Heart left ventricle (tissue), 16 donors: ENCODE data around the gene EML6. TPM values are rescaled to one million over a fixed set of nuclear protein-coding genes. Genes with fewer than 3 reads are reported as not detected.

Experiments
- ATAC-seq, 4 donors: fragments of 200-7000 bp; cut with Tn5 transposase; one replicate each; pipeline ENCODE4 v1.9.1; 2020 to 2022; ENCODE audit warnings: moderate library complexity in 4 of 4, mild to moderate bottlenecking in 3 of 4, moderate number of reproducible peaks in 1 of 4
- DNase-seq, 5 donors: peaks; one replicate each; pipeline ENCODE4 v3.0.0-alpha.2; 2020
- H3K27ac ChIP-seq, 12 donors: fragments of 200-600 bp; sonication (generic) in 4 of 12; one replicate each; pipeline versions ENCODE4 v1.5.0 to v1.8.0; 2016 to 2022; ENCODE audit warnings: mild to moderate bottlenecking in 2 of 12
- H3K27me3 ChIP-seq, 9 donors: fragments of 200-600 bp; sonication (generic) in 2 of 9; one replicate each; pipeline versions ENCODE4 v1.5.1 to v1.8.0; 2016 to 2022; ENCODE audit warnings: mild to moderate bottlenecking in 3 of 9
- H3K36me3 ChIP-seq, 9 donors: fragments of 200-600 bp; sonication (generic) in 2 of 9; one replicate each; pipeline versions ENCODE4 v1.5.0 to v1.8.0; 2018 to 2022; ENCODE audit warnings: mild to moderate bottlenecking in 2 of 9
- H3K4me1 ChIP-seq, 12 donors: fragments of 200-600 bp; sonication (generic) in 4 of 12; one replicate each; pipeline versions ENCODE4 v1.5.0 to v1.8.0; 2016 to 2022; ENCODE audit warnings: mild to moderate bottlenecking in 3 of 12
- H3K4me3 ChIP-seq, 12 donors: fragments of 200-600 bp; sonication (generic) in 4 of 12; one replicate each; pipeline versions ENCODE4 v1.5.0 to v1.8.0; 2017 to 2022; ENCODE audit warnings: mild to moderate bottlenecking in 9 of 12, moderate library complexity in 4 of 12
- H3K9me3 ChIP-seq, 12 donors: fragments of 200-600 bp; sonication (generic) in 4 of 12; one replicate each; pipeline versions ENCODE4 v1.5.0 to v1.8.0; 2016 to 2022; ENCODE audit warnings: mild to moderate bottlenecking in 1 of 12
- CTCF ChIP-seq, 12 donors: fragments of 200-600 bp; sonication (generic) in 4 of 12; IDR thresholded peaks; one replicate each; pipeline versions ENCODE4 v1.5.0 to v1.8.0; 2018 to 2022; ENCODE audit warnings: antibody characterized with exemption in 12 of 12, mild to moderate bottlenecking in 5 of 12
- POLR2A ChIP-seq, 2 donors: fragments of 450-650 bp; IDR thresholded peaks; one replicate each; pipeline ENCODE4 v1.6.1; 2017; ENCODE audit warnings: antibody characterized with exemption in 2 of 2, mild to moderate bottlenecking in 2 of 2, moderate library complexity in 2 of 2
- WGBS, 4 donors: extraction: QIAGEN DNeasy Blood & Tissue Kit in 2 of 4; methylation state at CpG; one replicate each; pipeline versions ENCODE4 v1.1.5 to v1.1.7; 2013 to 2018; 5-methylcytosine and 5-hydroxymethylcytosine counted together
- intact Hi-C, 10 donors: fragments of 100-400 bp; cut with DNase I; formaldehyde crosslinking; loops; one replicate each; pipeline versions ENCODE4 v1.11.1 to v1.14.2; 2022
- polyA plus RNA-seq, 2 donors: library from polyadenylated mRNA; stranded (reverse); fragments of 200-250 nt; gene quantifications; one replicate each; pipeline ENCODE4 v1.2.3, GENCODE V29; 2013
- total RNA-seq, 9 donors: library from RNA; depleted of rRNA in 2 of 9; stranded (reverse); fragments of >200 nt in 2 of 9; fragmentation: NEBNext Ultra II Directional in 3 of 9; extraction: Animal tissue kit (Norgen Biotek cat#: 25700) in 3 of 9; gene quantifications; one replicate each; pipeline versions ENCODE4 v1.1.0 to v1.2.4, GENCODE V29; 2016 to 2023
- donor health status: ischemic (EF 13 %, LVEDD 7.1; RV severe dilation, severe dysfunction).
- donor health status: healthy with polysubstance abuse.
- donor health status: DM: no; HTN: yes; CAD: no.
- donor health status: DM: no; HTN: no; CAD: no.
- donor health status: ischemic (EF 25% LVEDD 6.9; RV normal size, moderate dysfunction).
- donor health status: ischemic (EF 25% LVEDD 5.7; RV mildly dilated, moderate dysfunction).
- donor health status: healthy.
- donor health status: DM: yes; HTN: yes; CAD: no.
- donor health status: ischemic (EF 35%, LVEDD 5.7; RV mildly dilated, moderate dysfunction).
- donor health status: nonischemic (EF 11% LVEDD 7.7; RV severe dilation, severe dysfunction).
- donor health status: DM: yes; HTN: yes; CAD: no.
- donor health status: PGD.
- donor health status: ischemic (EF 29% LVEDD 5.4; RV normal size, mild dysfunction).
- donor health status: nonischemic (EF 23%, LVEDD 6.1; RV moderate dilation, normal function).

Gene EML6
- total and polyA plus RNA-seq, 11 donors = 0.08 to 1.2 (median 0.58) TPM

GRCh38 chr2:54931473-54931872, 208.0 kb downstream of the EML6 start:
- no peak for TF ChIP-seq CTCF (IDR thresholded peaks at IDR 0.05)
- no peak for TF ChIP-seq POLR2A (IDR thresholded peaks at IDR 0.05)
- H3K27me3 ChIP-seq = no peaks in the 10 kb centered on the region
- peaks cover 0 to 12% (median 0%) of the 10 kb centered on the region in 12 donors for H3K4me1 ChIP-seq
- H3K4me3 ChIP-seq = no peak overlapping the region
- no peak for DNase-seq
- H3K27ac ChIP-seq = no peak overlapping the region
- no peaks in the 10 kb centered on the region for H3K9me3 ChIP-seq
- ATAC-seq = no peak
- WGBS, 4 donors = 85 to 89% (median 88%) methylated on average over 6 of the region's 6 CpGs
- H3K36me3 ChIP-seq = no peaks in the 10 kb centered on the region
- intact Hi-C loops = no loop called here

DNA sequence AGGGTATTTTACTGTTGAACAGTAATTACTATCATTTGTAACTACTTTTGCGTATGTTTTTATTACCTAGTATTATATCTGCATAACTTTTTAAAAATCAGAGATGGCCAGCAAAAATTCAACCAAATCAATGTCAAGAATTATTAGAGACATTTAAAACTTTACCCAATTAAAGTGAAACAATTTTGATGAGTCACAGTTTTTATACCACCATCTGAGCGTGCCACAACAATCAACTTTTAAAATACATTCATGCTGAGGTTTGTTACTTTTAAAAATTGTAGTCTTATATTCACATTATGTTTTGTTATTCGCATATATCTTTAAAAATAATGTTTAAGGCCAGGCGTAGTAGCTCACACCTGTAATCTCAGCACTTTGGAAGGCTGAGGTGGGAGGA, 211.9 kb downstream of the EML6 start:
- TF ChIP-seq POLR2A (IDR thresholded peaks at IDR 0.05) = no peak
- no peak for TF ChIP-seq CTCF (IDR thresholded peaks at IDR 0.05)
- ATAC-seq = no peak

GRCh38 chr2:54936766-54937165, 213.3 kb downstream of the EML6 start:
- DNase-seq (no peak), ATAC-seq (no peak)
- Histone ChIP-seq H3K27me3 (no peaks in the 10 kb centered on the region), H3K27ac (no peak overlapping the region), H3K36me3 (no peaks in the 10 kb centered on the region), H3K4me1 (no peaks in the 10 kb centered on the region), H3K9me3 (peaks cover 0 to 27% (median 9%) of the 10 kb centered on the region in 12 donors), H3K4me3 (no peak overlapping the region)
- TF ChIP-seq POLR2A (IDR thresholded peaks at IDR 0.05) = no peak
- no peak for TF ChIP-seq CTCF (IDR thresholded peaks at IDR 0.05)
- WGBS, 4 donors = 74 to 80% (median 78%) methylated on average over 8 of the region's 8 CpGs
- intact Hi-C loops = no loop called here

More for the DNA sequence above, 211.9 kb downstream of the EML6 start:
- intact Hi-C loops = no loop called here
- WGBS, 4 donors = 90 to 92% (median 90%) methylated on average over 4 of the region's 4 CpGs
- Histone ChIP-seq H3K36me3 (no peaks in the 10 kb centered on the region), H3K27ac (no peak overlapping the region), H3K4me3 (no peak overlapping the region), H3K4me1 (no peaks in the 10 kb centered on the region), H3K27me3 (no peaks in the 10 kb centered on the region), H3K9me3 (peaks cover 0 to 27% (median 9%) of the 10 kb centered on the region in 12 donors)
- DNase-seq = no peak

DNA sequence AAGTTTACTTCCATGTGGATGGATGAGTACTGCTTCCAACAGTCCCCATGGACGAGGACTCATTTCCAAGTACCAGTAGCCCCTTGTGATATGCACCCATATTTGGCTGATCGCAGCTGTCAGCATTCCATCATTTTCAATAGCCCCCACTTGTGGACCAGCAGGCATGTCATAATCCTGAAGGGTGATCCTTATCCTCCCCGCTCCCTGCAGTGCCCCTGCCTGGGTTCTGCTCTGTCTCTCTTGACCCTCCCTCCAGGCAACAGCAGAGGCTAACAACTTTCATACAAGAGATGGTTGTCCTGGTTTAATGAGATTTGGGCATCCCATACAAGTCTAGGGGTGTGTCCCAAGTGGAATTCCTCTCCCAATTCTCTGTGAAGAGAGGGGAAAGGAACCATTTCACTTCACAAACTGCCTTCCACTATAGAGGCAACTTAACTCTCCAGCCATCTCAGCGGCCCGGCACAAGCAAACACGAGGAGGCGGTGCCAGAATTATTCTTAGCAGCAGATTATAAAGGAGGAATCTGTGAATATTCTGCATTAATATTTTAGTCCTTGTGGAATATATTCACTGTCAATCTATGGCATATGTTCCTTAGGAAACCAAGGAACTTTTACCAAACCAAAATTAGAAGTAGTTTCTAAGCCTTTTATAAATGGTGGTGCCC, 216.1 kb downstream of the EML6 start:
- no peak for ATAC-seq
- H3K27ac ChIP-seq = no peak overlapping the region

More for the DNA sequence above, 216.1 kb downstream of the EML6 start:
- TF ChIP-seq CTCF (IDR thresholded peaks at IDR 0.05) (no peak), POLR2A (IDR thresholded peaks at IDR 0.05) (no peak)
- Histone ChIP-seq H3K36me3 (no peaks in the 10 kb centered on the region), H3K4me3 (no peak overlapping the region), H3K9me3 (peaks cover 0 to 27% (median 9%) of the 10 kb centered on the region in 12 donors), H3K4me1 (peaks cover 0 to 5% (median 0%) of the 10 kb centered on the region in 12 donors), H3K27me3 (peaks cover 0 to 4% (median 0%) of the 10 kb centered on the region in 9 donors)
- no peak for DNase-seq
- intact Hi-C loops = no loop called here
- 81 to 84% (median 83%) methylated on average over 7 of the region's 7 CpGs for WGBS, 4 donors
